Parathyroid adenoma (tissue), 2 donors: Measurements from ENCODE around the gene RASSF3.

Experiments
- H2AFZ ChIP-seq: fragments of 300-600 bp; sonication (generic); one replicate; pipeline ENCODE4 v1.7.0; 2017; ENCODE audit warnings: antibody characterized with exemption, mild to moderate bottlenecking
- H3K27ac ChIP-seq: fragments of 300-600 bp; sonication (generic); one replicate; pipeline ENCODE4 v1.7.0; 2017
- H3K27me3 ChIP-seq: fragments of 300-600 bp; sonication (generic); one replicate; pipeline ENCODE4 v1.7.0; 2017; ENCODE audit warnings: low read length; ENCODE audit not compliant: control insufficient read depth, insufficient read depth
- H3K36me3 ChIP-seq: fragments of 300-600 bp; sonication (generic); one replicate; pipeline ENCODE4 v1.7.0; 2017; ENCODE audit warnings: low read length; ENCODE audit not compliant: control insufficient read depth, insufficient read depth
- H3K4me1 ChIP-seq: fragments of 300-600 bp; sonication (generic); one replicate; pipeline ENCODE4 v1.7.0; 2017; ENCODE audit warnings: control low read depth
- H3K4me2 ChIP-seq: fragments of 300-600 bp; sonication (generic); one replicate; pipeline ENCODE4 v1.7.0; 2017; ENCODE audit warnings: low read length
- H3K4me3 ChIP-seq: fragments of 300-600 bp; sonication (generic); one replicate; pipeline ENCODE4 v1.7.0; 2017; ENCODE audit warnings: low read depth, low read length
- H3K79me2 ChIP-seq: fragments of 300-600 bp; sonication (generic); one replicate; pipeline ENCODE4 v1.7.0; 2017; ENCODE audit warnings: control low read depth
- H3K9ac ChIP-seq: fragments of 300-600 bp; sonication (generic); one replicate; pipeline ENCODE4 v1.7.0; 2017; ENCODE audit warnings: mild to moderate bottlenecking
- H3K9me3 ChIP-seq: fragments of 300-600 bp; sonication (generic); one replicate; pipeline ENCODE4 v1.7.0; 2017; ENCODE audit warnings: low read length; ENCODE audit not compliant: control insufficient read depth
- CTCF ChIP-seq: fragments of 300-600 bp; sonication (generic); IDR thresholded peaks from one replicate; pipeline ENCODE4 v1.7.0; 2017; ENCODE audit warnings: antibody characterized with exemption, mild to moderate bottlenecking
- donor health status: primary hyperparathyroidism.

The RASSF3 gene

GRCh38 chr12:64656429-64656828 is 46.1 kb downstream of the RASSF3 start:
- Histone ChIP-seq H2AFZ (no peak overlapping the region), H3K79me2 (no peaks in the 10 kb centered on the region), H3K27ac (no peak overlapping the region), H3K9me3 (no peaks in the 10 kb centered on the region), H3K9ac (no peak overlapping the region), H3K4me2 (no peak overlapping the region), H3K4me1 (no peaks in the 10 kb centered on the region), H3K27me3 (no peaks in the 10 kb centered on the region), H3K36me3 (no peaks in the 10 kb centered on the region), H3K4me3 (no peak overlapping the region)
- TF ChIP-seq CTCF = no peak

- no peak for TF ChIP-seq CTCF
- H3K79me2 ChIP-seq = no peaks in the 10 kb centered on the region
- no peaks in the 10 kb centered on the region for H3K9me3 ChIP-seq
- H3K9ac ChIP-seq = no peak overlapping the region
- H3K36me3 ChIP-seq = no peaks in the 10 kb centered on the region
- no peak overlapping the region for H3K4me2 ChIP-seq
- H3K27ac ChIP-seq = no peak overlapping the region
- no peaks in the 10 kb centered on the region for H3K4me1 ChIP-seq
- H3K27me3 ChIP-seq = no peaks in the 10 kb centered on the region
- H3K4me3 ChIP-seq = no peak overlapping the region
- H2AFZ ChIP-seq = no peak overlapping the region
Observed at GRCh38 chr12:64658892-64659481, 48.7 kb downstream of the RASSF3 start.

GRCh38 chr12:64660237-64661018 is 50.1 kb downstream of the RASSF3 start:
- Histone ChIP-seq H3K79me2 (no peaks in the 10 kb centered on the region), H3K4me2 (no peak overlapping the region), H3K27ac (no peak overlapping the region), H3K36me3 (no peaks in the 10 kb centered on the region), H3K9ac (no peak overlapping the region), H2AFZ (no peak overlapping the region), H3K4me1 (no peaks in the 10 kb centered on the region), H3K4me3 (no peak overlapping the region), H3K27me3 (no peaks in the 10 kb centered on the region), H3K9me3 (no peaks in the 10 kb centered on the region)
- no peak for TF ChIP-seq CTCF

GRCh38 chr12:64663015-64663414 is 52.7 kb downstream of the RASSF3 start:
- Histone ChIP-seq H3K9me3 (no peaks in the 10 kb centered on the region), H3K79me2 (no peaks in the 10 kb centered on the region), H3K36me3 (no peaks in the 10 kb centered on the region), H2AFZ (no peak overlapping the region), H3K9ac (no peak overlapping the region), H3K27me3 (no peaks in the 10 kb centered on the region), H3K4me2 (no peak overlapping the region), H3K27ac (no peak overlapping the region), H3K4me1 (peaks cover 5% of the 10 kb centered on the region), H3K4me3 (no peak overlapping the region)
- TF ChIP-seq CTCF = no peak

GRCh38 chr12:64665514-64665913 is 55.2 kb downstream of the RASSF3 start:
- no peaks in the 10 kb centered on the region for H3K79me2 ChIP-seq
- TF ChIP-seq CTCF = no peak
- no peak overlapping the region for H3K4me2 ChIP-seq
- no peaks in the 10 kb centered on the region for H3K27me3 ChIP-seq
- no peak overlapping the region for H3K9ac ChIP-seq
- H3K36me3 ChIP-seq = no peaks in the 10 kb centered on the region
- no peaks in the 10 kb centered on the region for H3K9me3 ChIP-seq
- H3K27ac ChIP-seq = no peak overlapping the region
- peaks cover 5% of the 10 kb centered on the region for H3K4me1 ChIP-seq
- H2AFZ ChIP-seq = no peak overlapping the region
- H3K4me3 ChIP-seq = no peak overlapping the region
